ENCODE data around the gene VTI1A. TPM values are rescaled to one million over a fixed set of nuclear protein-coding genes. Genes with fewer than 3 reads are reported as not detected.

VTI1A gene
- total RNA-seq, 1 experiment from 2014 or later = 33.4 TPM

DNA sequence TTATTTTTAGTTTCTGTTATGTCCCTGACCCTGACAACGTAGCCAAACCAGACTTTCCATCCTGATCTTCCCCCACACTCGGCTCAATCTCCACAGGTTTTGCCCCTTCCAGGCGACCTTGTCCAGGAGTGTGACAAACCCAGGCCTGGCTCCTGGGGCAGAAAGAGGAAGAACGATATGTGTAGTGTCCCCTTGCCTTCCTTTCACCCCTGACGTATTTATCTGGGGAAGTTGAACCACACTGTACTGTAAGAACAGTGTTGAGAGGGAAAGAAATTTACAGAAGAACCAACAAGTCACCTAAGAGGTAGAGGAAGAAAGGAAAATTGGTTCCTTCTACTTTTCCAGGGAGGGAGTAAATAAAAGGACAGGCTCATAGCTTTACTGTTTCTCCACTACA lies 158.0 kb downstream of the VTI1A start:
- no peak for DNase-seq (ENCODE audit: low read depth in 1 of 2, low spot score in 2 of 2)
- no peaks in the 10 kb centered on the region for H3K9me3 ChIP-seq (replicated peaks)
- no peaks in the 10 kb centered on the region for H3K4me1 ChIP-seq (replicated peaks)
- H3K4me3 ChIP-seq = no peak overlapping the region
- H3K27me3 ChIP-seq (replicated peaks) = no peaks in the 10 kb centered on the region
- no peaks in the 10 kb centered on the region for H3K36me3 ChIP-seq
- no peak overlapping the region for H3K27ac ChIP-seq

DNA sequence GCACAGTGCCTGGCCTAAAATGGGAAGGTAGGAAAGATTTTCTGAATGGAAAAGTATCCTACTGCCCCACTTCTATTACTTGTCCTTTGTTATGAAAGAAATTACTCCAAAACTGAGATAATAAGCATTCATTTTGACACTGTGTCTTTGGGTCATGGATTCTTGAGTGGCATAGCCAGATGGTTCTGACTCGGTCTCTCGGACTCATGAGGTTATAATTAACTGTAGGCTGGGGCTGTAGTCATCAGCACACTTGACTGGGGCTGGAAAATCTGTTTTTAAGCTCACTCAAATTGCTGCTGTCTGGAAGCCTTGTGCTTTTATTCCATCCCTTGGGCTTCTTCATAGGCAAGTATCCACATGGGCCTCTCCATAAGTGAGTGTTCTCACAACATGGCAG lies 160.5 kb downstream of the VTI1A start:
- Histone ChIP-seq H3K36me3 (no peaks in the 10 kb centered on the region), H3K9me3 (replicated peaks) (no peaks in the 10 kb centered on the region), H3K4me3 (no peak overlapping the region), H3K27me3 (replicated peaks) (no peaks in the 10 kb centered on the region), H3K4me1 (replicated peaks) (no peaks in the 10 kb centered on the region), H3K27ac (no peak overlapping the region)
- DNase-seq (ENCODE audit: low read depth in 1 of 2, low spot score in 2 of 2) = no peak

- DNase-seq (ENCODE audit: low read depth in 1 of 2, low spot score in 2 of 2) = no peak
- no peaks in the 10 kb centered on the region for H3K4me1 ChIP-seq (replicated peaks)
- no peak overlapping the region for H3K27ac ChIP-seq
- H3K27me3 ChIP-seq (replicated peaks) = no peaks in the 10 kb centered on the region
- no peaks in the 10 kb centered on the region for H3K9me3 ChIP-seq (replicated peaks)
- H3K4me3 ChIP-seq = no peak overlapping the region
- H3K36me3 ChIP-seq = no peaks in the 10 kb centered on the region
These were observed 166.6 kb downstream of the VTI1A start for GRCh38 chr10:112613620-112614019.

- DNase-seq (ENCODE audit: low read depth in 1 of 2, low spot score in 2 of 2) = no peak
- Histone ChIP-seq H3K27me3 (replicated peaks) (no peaks in the 10 kb centered on the region), H3K36me3 (no peaks in the 10 kb centered on the region), H3K4me3 (no peak overlapping the region), H3K27ac (no peak overlapping the region), H3K9me3 (replicated peaks) (no peaks in the 10 kb centered on the region), H3K4me1 (replicated peaks) (no peaks in the 10 kb centered on the region)
These were observed 167.1 kb downstream of the VTI1A start for GRCh38 chr10:112614072-112614471.

- Histone ChIP-seq H3K9me3 (replicated peaks) (no peaks in the 10 kb centered on the region), H3K36me3 (no peaks in the 10 kb centered on the region), H3K27ac (no peak overlapping the region), H3K27me3 (replicated peaks) (no peaks in the 10 kb centered on the region), H3K4me1 (replicated peaks) (no peaks in the 10 kb centered on the region), H3K4me3 (no peak overlapping the region)
- DNase-seq (ENCODE audit: low read depth in 1 of 2, low spot score in 2 of 2) = no peak
These were observed 167.6 kb downstream of the VTI1A start for GRCh38 chr10:112614586-112614985.

DNA sequence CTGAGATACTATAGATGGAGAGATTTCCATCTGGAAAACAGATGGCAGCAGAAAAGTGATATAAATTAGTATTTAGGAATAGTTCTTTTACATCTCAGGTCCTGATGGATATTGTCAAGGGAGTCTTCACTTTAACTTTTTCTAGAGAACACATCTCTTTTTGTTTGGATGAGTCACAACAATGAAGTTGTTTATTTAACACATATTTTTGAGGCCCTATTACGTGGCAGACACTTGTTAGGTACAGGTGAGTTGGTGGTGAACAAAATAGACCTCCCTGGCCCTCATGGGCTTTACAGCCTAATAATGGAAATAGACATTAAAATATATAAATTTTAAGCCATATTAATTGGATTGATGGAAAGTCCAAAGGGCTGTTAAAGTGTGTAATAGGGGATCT lies 168.3 kb downstream of the VTI1A start:
- Histone ChIP-seq H3K9me3 (replicated peaks) (no peaks in the 10 kb centered on the region), H3K4me3 (no peak overlapping the region), H3K36me3 (no peaks in the 10 kb centered on the region), H3K27ac (no peak overlapping the region), H3K4me1 (replicated peaks) (no peaks in the 10 kb centered on the region), H3K27me3 (replicated peaks) (no peaks in the 10 kb centered on the region)
- DNase-seq (ENCODE audit: low read depth in 1 of 2, low spot score in 2 of 2) = no peak

DNA sequence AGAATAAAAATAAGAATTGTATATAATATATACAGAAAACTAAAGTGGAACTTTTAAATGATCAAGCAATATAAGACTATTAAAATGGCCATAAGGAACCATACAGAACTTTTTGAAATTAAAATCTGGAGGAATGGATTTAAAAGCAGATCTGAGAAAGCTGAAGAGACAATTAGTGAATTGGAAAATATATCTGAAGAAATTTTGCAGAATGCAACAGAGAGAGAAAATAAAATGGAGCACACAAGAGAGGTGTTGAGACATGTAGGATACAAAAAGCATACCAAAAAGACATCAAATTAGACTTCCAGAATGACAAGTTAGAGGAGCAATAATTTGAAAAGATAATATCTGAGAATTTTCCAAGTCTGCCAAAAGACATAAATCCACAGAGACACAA lies 169.6 kb downstream of the VTI1A start:
- no peak for DNase-seq (ENCODE audit: low read depth in 1 of 2, low spot score in 2 of 2)

DNA sequence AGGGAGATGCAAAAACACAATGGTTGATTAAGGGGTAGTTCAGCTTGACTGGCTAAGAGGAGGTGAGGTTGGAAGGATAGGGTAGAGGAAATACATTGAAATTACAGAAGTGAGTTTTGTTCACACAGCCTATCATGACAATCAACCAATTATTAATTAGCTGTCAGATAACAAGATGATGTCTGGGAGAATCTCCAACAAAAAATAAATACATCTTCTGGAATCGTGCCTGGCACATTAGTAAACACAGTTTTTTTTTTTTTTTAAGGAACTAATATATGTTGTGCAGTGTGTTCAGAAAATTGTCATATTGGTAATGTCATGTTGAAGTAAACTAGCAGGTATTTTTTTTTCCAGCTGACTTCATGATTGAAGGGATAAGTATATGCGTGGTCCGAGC lies 171.8 kb downstream of the VTI1A start:
- Histone ChIP-seq H3K4me3 (no peak overlapping the region), H3K4me1 (replicated peaks) (no peaks in the 10 kb centered on the region), H3K9me3 (replicated peaks) (no peaks in the 10 kb centered on the region), H3K36me3 (no peaks in the 10 kb centered on the region), H3K27me3 (replicated peaks) (no peaks in the 10 kb centered on the region), H3K27ac (no peak overlapping the region)
- DNase-seq (ENCODE audit: low read depth in 1 of 2, low spot score in 2 of 2) = no peak

More for the DNA sequence above, 169.6 kb downstream of the VTI1A start:
- no peaks in the 10 kb centered on the region for H3K27me3 ChIP-seq (replicated peaks)
- no peaks in the 10 kb centered on the region for H3K36me3 ChIP-seq
- no peaks in the 10 kb centered on the region for H3K4me1 ChIP-seq (replicated peaks)
- H3K27ac ChIP-seq = no peak overlapping the region
- no peaks in the 10 kb centered on the region for H3K9me3 ChIP-seq (replicated peaks)
- H3K4me3 ChIP-seq = no peak overlapping the region

- Histone ChIP-seq H3K4me3 (no peak overlapping the region), H3K27ac (no peak overlapping the region), H3K9me3 (replicated peaks) (no peaks in the 10 kb centered on the region), H3K36me3 (no peaks in the 10 kb centered on the region), H3K27me3 (replicated peaks) (no peaks in the 10 kb centered on the region), H3K4me1 (replicated peaks) (no peaks in the 10 kb centered on the region)
- DNase-seq (ENCODE audit: low read depth in 1 of 2, low spot score in 2 of 2) = no peak
These were observed 172.5 kb downstream of the VTI1A start for GRCh38 chr10:112619556-112619955.

DNA sequence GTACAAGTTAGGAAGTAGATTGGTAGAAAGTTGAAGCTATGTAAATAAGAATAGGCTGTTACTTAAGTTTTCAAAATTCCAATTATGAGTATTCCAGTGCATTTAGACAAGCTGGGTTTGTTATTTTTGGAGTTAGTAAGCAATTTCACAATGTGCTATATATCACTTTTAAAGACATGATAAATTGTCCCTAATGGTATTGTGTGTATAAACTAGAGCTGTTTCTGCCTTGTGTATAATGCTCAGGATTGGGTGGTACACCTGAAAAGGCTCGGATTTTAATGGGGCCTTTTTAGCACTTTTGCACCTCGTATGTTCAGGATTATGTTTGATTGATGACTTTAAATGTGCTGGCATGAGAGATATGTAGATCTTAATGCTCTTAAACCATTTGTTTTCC lies 175.8 kb downstream of the VTI1A start:
- H3K4me3 ChIP-seq = no peak overlapping the region
- DNase-seq (ENCODE audit: low read depth in 1 of 2, low spot score in 2 of 2) = no peak
- H3K36me3 ChIP-seq = no peaks in the 10 kb centered on the region
- no peaks in the 10 kb centered on the region for H3K27me3 ChIP-seq (replicated peaks)
- no peak overlapping the region for H3K27ac ChIP-seq
- no peaks in the 10 kb centered on the region for H3K4me1 ChIP-seq (replicated peaks)
- no peaks in the 10 kb centered on the region for H3K9me3 ChIP-seq (replicated peaks)

DNA sequence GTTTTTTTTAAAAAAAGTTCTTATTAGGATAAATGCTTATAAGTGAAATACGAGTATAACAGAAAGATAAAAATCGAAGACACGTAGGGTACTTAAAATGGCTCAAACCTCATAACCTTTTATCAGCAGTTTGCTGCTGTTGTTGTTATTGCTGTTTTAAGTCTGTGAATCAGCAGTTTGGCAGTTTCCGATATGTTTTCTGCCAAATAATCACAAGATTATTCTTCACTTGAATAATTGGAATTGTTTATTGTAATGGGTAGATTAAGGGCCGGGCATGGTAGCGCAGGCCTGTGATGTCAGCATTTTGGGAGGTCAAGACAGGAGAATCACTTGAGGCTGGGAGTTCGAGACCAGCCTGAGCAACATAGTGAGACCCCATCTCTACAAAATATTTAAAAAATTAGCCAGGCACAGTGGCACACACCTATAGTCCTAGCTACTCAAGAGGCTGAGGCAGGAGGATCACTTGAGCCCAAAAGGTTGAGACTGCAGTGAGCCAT lies 177.6 kb downstream of the VTI1A start:
- no peaks in the 10 kb centered on the region for H3K4me1 ChIP-seq (replicated peaks)
- H3K9me3 ChIP-seq (replicated peaks) = no peaks in the 10 kb centered on the region
- no peaks in the 10 kb centered on the region for H3K27me3 ChIP-seq (replicated peaks)
- no peaks in the 10 kb centered on the region for H3K36me3 ChIP-seq
- DNase-seq (ENCODE audit: low read depth in 1 of 2, low spot score in 2 of 2) = no peak
- H3K4me3 ChIP-seq = no peak overlapping the region
- H3K27ac ChIP-seq = no peak overlapping the region

DNA sequence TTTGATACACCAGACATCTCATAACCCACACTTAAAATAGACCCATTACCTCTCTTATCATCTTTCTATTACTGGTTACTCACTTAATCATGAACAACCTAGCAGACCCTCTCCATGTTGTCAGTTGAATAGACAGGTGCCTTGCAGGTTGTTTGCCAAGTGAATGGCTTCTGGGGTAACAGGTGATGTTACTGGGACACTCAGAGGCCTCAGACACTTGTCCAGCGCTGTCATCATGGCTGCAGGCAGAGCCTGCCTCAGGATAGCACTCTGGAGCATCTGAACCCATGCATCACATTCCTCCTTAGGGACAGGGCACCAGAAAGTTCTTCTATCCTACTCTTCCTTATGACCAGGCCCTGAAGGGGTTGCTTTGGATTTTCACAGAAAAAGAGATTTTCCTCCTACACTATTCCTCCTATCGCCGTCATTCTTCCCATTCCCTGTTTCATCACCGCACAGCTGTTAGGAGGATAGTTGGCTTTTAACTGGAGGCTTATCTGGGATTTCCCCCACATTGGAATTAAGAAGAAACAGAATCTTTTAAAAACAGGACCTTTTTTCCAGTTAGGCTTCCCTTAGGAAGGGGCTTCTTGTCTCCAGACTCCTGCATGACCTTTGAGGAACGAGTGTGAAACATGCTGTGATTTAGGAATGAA lies 182.1 kb downstream of the VTI1A start:
- no peaks in the 10 kb centered on the region for H3K27me3 ChIP-seq (replicated peaks)
- H3K4me1 ChIP-seq (replicated peaks) = peaks cover 7% of the 10 kb centered on the region
- no peaks in the 10 kb centered on the region for H3K9me3 ChIP-seq (replicated peaks)
- no peaks in the 10 kb centered on the region for H3K36me3 ChIP-seq
- no peak overlapping the region for H3K4me3 ChIP-seq
- H3K27ac ChIP-seq = no peak overlapping the region
- DNase-seq (ENCODE audit: low read depth in 1 of 2, low spot score in 2 of 2) = no peak

GRCh38 chr10:112631501-112632400 lies 184.7 kb downstream of the VTI1A start:
- H3K4me1 ChIP-seq (replicated peaks) = peaks cover 17% of the 10 kb centered on the region
- H3K9me3 ChIP-seq (replicated peaks) = no peaks in the 10 kb centered on the region
- no peak for DNase-seq (ENCODE audit: low read depth in 1 of 2, low spot score in 2 of 2)
- no peak overlapping the region for H3K4me3 ChIP-seq
- H3K36me3 ChIP-seq = no peaks in the 10 kb centered on the region
- H3K27me3 ChIP-seq (replicated peaks) = no peaks in the 10 kb centered on the region
- H3K27ac ChIP-seq = no peak overlapping the region

DNA sequence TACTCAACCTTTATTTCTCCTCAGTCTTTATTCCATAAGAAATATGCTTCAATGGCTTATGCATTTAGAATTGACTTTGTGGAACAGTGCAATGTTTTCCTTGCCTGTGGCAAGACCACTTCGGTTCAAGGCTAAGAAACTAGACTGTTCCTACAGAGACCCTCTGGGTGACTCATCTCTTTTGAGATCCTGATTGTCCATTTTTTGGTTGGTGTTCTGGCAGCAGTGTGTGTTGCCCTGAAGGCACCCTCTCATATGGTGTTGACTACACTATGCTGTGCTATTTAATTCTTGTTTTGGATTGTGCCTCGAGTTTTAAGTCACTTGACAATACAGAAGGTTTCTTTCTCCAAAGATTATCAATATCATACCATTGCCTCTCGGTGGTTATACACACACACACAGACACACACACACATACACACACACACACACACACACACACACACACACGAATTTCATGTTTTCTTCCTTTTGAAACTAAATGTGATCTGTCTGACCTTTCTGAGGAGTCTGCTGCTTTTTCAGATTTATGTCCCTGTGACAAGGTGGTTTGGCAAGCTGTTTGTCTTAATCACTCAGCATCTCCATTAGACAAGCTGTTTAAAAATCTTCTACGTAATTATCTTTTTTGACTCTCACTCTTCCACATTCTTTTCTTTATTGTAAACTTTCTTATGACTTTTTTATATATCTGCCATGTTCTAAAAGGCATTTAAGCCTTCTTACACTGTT lies 187.2 kb downstream of the VTI1A start:
- Histone ChIP-seq H3K27me3 (replicated peaks) (no peaks in the 10 kb centered on the region), H3K36me3 (no peaks in the 10 kb centered on the region), H3K9me3 (replicated peaks) (no peaks in the 10 kb centered on the region), H3K27ac (no peak overlapping the region), H3K4me3 (no peak overlapping the region), H3K4me1 (replicated peaks) (peaks cover 23% of the 10 kb centered on the region)
- DNase-seq (ENCODE audit: low read depth in 1 of 2, low spot score in 2 of 2) = peak in 1 of 2 experiments; percentile 11
